GM19351 (cell line): ENCODE data around the gene ENAH.

Source experiments
- ATAC-seq: cut with Tn5 transposase; IDR thresholded peaks from one replicate; pipeline ENCODE4 v1.9.1; 2021; ENCODE audit warnings: mild to moderate bottlenecking, moderate library complexity; ENCODE audit not compliant: unreplicated experiment

The ENAH gene

DNA sequence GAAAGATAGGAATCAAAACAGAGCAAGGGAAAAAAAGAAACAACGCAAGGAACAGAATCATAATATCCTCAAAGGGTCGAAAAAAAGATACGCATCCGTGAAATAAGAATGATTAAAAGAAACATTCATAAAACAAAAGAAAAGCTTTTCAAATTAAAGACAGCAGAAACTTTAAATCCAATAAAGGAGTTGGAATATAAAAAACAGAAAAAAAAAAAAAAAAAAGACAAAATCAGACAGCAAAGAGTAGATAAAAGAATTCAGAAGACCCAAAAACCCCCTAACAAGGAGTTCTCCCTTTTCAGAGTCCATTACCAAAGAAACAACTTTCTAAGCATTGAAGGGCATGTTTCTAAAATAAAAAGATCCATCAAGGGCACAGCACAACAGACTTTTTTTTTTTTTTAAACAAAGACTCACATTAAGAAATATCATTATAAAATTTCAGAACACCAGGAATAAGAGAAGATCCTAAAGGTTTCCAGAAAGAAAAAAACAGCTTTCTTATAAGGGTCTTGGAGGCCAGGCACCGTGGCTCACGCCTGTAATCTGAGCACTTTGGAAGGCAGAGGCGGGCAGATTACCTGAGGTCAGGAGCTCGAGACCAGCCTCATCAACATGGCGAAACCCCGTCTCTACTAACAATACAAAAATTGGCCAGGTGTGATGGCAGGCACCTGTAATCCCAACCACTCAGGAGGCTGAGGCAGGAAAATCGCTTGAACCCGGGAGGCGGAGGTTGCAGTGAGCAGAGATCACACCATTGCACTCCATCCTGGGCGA is 44.7 kb downstream of the ENAH start:
- no peak for ATAC-seq

DNA sequence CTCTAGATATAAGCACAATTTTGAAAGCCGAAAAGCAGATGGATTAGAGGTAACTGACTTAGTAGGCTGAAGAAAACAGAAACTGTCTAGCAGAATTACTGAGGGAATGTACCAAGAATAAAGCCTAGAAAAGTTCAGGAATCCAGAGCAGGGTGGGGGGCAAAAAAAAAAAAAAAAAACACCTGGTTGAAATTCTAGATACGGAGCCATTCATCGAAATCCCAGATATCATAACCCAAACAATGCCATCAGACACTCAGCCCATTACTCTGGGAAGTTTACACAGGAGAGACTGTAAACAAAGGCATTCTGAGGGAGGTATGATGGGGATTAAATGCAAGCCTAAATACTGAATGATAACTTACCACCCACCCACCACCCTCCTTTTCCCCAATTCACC is 45.6 kb downstream of the ENAH start:
- ATAC-seq = no peak

DNA sequence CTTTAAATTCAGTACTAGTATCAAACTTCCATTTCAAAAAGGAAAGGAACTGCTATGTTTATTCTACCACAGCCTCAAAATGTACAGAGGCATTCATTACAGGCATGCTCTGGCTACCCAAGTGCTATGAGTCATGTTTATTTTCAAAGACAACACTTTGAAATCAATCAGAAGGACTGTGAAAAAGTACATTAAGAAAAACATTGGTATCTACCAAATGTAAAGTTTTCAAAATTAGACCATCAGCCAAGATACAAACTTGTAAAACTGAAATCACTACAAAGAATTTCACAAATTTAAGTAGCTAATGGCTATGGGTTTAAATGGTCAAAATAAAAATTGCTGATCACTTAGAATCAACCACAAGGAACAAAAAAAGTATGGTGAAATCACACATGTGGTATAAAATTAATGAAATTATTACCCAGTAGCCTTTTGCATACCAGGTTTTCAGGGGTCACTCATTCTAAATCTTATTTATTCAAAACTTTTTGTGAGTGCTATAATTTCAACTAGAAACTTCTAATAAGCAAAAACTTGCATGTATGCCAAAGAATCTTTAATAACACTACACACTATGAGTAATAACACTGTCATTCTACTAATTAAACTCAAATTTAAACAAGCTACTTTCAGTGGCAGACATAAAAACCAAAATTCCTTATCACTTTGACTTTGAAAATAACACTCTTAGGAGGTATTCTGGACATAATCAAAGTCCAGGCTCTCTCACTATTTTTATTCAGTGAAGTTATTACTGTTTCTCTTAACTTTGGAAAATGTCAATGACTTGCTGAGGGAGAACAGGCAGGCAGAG is 49.2 kb downstream of the ENAH start:
- no peak for ATAC-seq

DNA sequence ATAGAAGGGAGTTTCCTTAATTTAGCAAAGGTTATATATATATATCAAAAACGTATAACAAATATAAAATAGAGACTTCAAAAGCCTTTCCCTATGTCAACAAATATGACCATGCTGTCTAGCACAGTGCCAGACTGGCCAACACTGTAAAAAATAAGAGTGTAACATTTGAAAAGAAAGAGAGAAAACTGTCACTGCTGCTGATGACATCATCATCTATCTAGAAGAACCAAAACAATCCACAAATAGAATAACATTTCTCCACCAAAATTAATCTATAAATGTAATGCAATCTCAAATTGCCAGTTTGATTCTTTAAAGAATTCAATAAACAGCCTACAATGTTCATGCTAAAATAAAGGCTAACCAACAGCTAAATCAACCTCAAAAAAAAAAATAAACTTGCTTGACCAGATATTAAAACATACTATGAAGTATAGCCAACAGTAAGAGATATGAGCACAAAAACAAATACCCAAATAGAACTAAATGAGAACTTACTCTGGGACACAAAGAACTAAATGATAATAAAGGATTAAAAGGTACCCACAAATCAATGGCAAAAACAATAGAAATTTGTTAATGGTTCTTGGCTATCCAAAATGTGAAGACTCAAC is 50.2 kb downstream of the ENAH start:
- no peak for ATAC-seq

DNA sequence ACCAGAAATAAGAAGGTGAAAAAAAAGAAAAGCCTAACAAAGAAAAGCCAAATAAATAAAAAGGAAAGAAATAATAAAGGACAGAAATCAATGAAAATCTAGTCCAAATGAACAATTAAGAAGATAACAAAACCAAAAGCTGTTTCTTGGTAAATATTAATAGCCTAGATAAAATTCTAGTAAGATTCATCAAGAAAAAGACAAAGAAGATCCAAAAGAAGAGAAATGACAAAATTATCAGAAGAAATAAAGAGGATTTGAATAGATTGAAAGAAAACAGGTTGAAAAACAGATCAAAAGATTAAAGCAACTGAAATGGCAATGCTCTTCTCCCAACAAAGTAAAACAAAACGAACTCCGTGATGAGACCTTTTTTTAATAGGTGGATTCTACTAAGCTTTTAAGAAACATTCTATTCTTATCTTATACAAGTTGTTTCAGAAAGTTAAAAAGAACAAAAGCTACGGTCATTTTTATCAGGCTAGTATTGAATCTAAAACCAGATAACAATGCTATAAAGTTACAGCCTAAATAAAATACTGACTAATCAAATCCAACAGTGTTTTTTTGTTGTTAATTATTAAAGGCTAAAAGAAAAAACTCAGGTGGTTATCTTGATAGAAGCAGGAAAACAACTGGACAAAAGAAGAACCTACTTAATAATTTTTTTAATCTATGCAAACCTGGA is 50.9 kb downstream of the ENAH start:
- no peak for ATAC-seq

DNA sequence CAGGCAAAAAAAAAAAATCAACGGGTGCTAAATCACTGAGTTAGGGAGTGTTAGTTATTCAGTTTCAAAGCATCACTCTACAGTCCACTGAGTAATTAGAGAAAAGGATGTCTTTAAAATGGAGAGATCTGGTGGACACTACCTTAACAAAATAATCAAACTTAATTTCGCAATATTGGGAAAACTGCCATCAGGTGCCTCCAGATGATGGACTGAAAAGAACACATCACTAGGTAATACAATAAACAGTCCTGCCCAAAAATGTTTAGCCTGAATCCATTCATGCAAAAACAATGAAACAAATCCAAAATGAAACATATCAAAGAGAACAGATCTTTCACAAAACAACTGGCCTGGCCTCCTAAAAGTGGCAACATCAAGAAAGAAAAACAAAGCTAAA is 54.1 kb downstream of the ENAH start:
- no peak for ATAC-seq

DNA sequence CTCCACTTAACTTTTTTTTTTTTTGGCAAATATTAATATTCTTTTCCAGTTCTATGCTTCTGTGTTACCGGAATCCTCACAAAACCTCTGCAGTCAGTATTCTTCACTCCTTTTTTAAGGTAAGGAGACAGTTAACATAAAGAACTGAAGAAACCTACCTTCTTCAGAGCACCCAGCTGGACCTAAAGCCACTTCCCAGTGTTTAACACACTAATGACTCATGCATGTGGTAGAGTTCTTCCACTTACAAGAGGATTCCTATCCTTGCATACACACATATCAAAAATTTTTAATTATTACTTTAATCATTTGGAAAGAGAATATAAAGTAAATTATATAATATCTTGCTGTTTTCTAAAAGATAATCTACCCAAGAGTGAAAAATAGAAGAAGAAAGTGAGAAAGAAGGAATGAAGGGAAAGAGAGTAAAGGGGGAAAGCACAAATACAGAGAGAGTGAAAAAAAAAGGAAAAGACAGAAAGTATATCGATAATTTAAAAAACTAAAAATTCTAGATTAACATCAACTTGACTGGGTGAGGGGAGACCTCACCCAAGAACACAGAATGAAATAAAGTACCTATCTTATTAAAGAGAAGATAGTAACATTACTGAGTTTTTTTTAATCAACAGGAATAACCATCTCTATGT is 54.9 kb downstream of the ENAH start:
- ATAC-seq = no peak

DNA sequence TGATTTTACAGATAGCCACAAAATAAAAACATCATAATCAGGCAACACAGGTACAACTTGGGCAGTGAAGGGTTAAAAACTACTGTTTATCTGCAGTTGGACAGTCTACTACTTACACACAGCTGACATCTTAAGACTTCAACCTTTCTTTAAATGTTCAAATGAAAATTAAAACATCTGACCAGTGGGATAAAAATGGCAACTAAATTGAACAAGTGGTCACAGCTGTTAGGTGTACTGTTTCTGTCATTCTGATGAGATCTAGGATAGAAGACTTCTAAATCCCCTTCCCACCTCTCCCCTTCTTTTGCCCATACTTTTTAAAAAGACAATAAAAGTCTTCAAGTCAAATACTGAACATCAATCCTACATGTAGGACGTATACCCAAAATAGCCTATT is 56.2 kb downstream of the ENAH start:
- ATAC-seq = no peak

DNA sequence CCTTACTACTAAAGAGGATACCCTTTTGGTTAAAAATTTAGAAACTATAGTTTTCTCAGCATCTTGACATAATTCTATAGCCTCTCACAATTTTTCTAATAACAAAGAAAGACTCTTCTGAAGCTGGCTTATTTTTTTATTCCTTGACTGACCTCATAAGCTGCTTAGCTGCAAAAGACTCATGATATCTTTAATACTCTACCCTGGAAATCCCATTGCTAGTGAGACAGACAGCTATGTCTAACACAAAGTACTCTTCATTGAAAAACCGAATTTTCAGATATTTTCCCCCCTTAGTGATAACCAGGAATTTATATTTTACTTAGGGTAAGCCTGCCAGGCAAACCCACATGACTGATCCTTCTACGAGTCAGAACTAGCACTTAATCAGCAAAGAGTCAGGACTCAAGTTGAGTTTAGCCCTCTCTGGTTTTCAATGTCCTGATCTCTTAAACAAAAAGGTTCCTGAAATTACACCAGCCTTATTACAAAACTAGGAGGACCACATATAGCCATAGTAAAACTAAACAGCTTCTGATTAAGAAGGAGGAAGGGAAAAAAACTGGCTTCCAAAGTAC is 56.9 kb downstream of the ENAH start:
- ATAC-seq = no peak

DNA sequence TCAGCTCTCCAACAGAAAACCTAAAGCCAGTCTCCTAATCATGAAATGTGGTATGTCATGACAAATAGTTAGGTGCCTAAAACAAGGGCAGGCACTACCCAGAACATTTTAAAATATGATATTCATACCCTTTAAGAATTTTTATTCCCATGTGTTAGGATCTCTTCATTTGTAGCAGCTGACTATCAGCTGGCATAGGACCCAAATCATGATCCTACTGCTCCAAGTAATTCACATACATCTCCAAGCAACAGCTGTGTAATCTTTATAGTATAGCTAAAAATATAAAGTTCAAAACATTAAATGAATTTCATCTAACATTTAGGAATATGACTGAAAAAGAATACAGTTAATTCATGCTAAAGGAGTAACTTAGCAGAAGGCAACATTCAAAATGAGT is 57.5 kb downstream of the ENAH start:
- ATAC-seq = no peak

DNA sequence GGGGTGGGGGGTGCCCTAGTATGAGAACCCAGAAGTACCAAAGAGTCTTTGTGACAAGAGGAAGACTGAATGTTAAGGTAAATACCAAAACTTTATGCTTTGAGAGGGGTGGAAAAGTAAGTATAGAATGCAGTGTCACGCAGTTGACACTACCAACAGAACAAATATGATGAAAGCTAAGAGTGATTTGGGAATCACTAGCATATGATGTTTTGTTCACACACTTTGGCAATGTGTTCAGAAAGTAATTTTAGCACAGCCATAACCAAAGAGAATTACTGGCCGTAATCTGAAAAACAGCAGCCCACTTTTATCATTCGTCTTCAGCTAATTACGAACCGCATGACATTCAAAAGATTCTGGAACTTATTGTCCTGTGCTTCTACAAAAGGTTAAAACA is 59.5 kb downstream of the ENAH start:
- no peak for ATAC-seq

DNA sequence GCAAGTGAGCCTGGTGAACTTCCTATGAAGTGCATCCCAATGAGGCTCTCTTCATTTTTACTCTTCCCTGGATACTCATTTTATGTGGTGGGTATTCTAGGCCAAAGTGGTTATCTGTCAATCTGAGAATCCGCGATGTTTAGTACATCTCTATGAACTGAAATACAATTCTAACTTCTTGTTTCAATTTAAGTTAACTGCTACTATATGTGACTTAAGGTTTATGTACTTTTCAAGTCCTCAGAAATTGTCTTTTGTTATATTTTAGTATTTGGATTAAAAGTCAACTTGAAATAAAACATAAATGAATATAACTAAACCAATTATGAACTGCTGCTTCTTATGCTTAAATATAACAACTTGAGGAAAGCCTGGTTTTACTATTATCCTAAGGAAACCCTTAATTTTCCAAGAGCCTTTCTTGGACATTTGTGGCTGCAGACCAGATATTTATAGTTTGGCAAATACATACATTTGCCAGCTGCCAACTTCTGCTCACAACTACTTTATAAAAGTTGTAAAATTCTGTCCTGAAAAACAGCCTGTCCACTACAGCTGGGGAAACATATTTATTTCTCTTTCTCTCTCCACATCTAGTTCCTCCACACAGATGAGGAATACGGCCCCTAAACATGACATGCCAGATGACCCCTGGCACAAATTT is 60.4 kb downstream of the ENAH start:
- ATAC-seq = no peak

DNA sequence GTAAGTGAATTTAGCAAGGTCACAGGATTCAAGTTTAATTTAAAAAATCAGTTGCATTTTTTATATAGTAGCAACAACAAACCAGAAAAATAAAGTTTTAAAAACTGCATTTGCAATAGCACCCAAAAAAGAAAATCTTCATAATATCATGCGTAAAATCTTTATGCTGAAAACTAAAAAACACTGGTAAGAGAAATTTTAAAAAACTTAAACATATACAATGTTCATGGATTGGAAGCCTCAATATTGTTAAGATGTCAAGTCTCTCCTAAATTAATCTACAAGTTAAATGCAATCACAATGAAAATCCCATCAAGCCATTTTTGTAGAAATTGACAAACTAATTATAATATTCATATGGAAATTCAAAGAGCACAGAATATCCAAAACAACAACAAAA is 65.6 kb downstream of the ENAH start:
- ATAC-seq = no peak

DNA sequence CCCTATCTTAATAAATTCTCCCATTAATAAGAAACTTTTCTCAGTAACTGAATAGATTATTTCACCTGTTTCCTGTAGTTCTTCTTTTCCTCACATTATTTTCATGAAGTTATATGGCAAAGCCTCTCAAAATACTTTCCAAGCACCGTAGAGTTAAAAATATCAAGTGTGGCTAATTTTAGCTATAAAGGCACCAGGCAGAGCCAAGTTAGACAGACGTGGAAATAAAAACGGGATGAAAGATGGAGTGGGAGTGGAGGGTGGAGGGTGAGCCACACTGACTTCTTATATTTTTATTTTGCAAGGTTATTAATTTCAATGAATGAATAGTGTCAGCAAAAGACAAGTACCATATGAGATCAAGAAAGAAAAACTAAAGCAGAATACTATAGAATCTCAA is 71.7 kb downstream of the ENAH start:
- no peak for ATAC-seq

DNA sequence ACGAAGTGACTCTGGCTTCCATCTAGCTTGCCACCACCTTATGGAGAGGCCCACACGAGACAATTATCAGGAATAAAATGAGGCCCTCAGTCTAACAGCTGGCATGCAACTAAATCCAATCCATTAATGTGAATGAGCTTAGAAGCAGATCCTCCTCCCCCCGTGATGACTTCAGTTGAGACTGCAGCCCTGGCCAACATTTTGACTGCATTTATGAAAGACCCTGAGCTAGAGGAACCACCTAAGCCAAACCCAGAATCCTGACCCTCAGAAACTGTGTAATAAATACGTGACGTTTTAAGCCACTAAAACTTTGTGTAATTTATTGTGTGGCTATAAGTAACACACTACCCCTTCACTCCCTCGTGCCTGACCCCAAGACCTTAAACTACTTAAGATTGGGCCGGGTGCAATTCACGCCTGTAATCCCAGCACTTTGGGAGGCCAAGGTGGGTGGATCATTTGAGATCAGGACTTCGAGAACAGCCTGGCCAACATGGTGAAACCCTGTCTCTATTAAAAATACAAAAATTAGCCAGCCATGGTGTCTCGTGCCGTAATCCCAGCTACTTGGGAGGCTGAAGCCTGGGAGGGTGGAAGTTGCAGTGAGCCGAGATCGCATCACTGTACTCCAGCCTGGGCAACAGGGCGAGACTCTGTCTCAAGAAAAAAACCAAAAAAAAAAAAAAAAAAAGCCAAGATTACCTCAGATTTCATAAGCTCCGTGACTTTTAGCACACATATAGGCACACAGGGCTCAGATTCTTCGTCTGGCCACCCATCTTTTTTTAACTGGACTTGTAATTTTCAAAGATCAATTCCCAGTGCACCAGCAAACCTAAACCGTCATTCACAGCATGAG is 72.5 kb downstream of the ENAH start:
- ATAC-seq = no peak

DNA sequence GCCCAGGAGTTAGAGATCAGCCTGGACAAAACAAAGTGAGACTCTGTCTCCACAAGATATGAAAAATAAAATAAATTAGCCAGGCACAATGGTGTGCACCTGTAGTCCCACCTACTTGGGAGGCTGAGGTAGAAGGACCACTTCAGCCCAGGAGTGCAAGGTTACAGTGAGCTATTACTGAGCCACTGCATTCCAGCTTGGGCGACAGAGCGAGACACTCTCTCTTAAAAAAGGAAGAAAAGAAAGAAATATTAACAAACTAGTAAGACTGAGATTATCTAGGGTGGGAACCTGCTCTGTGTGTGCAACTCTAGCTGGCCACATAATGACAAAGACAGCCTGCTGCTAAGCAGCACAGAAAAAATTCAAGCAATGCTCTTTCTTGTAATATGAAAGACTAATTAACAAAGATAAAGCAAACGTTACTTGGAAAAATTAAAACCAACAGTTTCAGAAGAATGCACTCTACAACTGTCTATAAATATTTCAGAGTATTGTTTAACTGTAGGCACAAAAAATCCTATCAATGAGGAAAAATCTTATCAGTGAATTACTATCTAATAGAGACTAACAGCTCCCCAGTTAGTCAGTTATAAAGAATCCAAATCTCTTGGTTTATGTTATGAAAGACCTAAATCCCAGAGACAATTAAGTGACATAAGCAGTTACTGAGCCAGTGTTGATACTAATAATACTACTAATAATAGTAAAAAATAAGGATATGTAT is 74.5 kb downstream of the ENAH start:
- no peak for ATAC-seq

DNA sequence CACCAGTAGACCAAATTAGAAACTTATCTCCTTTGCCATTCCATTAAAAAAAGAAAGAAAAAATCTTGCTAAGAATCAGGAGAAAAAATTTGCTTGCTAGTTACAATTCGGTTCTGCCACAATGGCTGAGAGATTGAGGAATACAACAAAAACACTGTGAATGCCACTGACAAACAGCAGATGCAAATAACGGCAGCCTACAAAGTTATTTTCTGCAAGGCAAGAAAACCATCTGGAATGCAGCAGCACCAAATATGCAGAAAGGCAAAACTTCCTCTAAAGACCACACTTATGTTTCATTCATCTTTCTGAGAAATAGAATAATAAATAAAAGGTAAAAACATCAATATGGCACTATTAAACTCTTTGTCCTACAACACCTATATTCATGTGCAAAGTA is 75.7 kb downstream of the ENAH start:
- ATAC-seq = no peak

DNA sequence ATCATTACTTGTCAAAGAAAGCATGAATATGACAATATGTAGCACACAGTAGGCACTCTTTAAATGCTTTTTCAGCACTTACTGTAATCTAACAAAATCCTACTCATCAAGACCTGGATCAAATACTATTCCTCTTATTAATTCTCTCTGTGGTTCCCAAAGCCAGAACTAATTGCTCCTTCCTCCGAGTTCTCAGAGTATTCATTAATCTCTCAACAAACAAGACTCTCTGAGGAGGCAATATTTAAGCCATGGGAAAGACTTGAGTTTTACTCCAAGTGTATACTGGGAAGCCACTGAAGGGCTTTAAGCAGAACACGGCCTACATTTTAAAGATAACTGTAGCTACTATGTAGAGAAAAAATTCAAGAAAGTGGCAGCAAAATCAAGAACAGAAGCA is 79.7 kb downstream of the ENAH start:
- no peak for ATAC-seq
